SJSA1 (cell line): ENCODE results near the gene BBX. TPM values are rescaled to one million over a fixed set of nuclear protein-coding genes. Genes with fewer than 3 reads are reported as not detected.

Experiments used
- DNase-seq, 2 experiments: peaks; one replicate each; pipeline ENCODE4 v3.0.0-alpha.2; 2015 to 2020; ENCODE audit warnings: low spot score in 2 of 2, low read depth in 1 of 2
- H3K27ac ChIP-seq: fragments of 250-450 bp; sonication (Bioruptor Pico); 2 replicates; pipeline ENCODE4 v1.5.1; 2020; ENCODE audit warnings: mild to moderate bottlenecking, moderate library complexity
- H3K27me3 ChIP-seq: fragments of 250-450 bp; sonication (Bioruptor Pico); replicated peaks from 2 replicates; pipeline ENCODE4 v1.5.1; 2020; ENCODE audit warnings: mild to moderate bottlenecking, moderate library complexity
- H3K36me3 ChIP-seq: fragments of 250-450 bp; sonication (Bioruptor Pico); 2 replicates; pipeline ENCODE4 v1.5.1; 2020; ENCODE audit warnings: mild to moderate bottlenecking
- H3K4me1 ChIP-seq: fragments of 250-450 bp; sonication (Bioruptor Pico); replicated peaks from 2 replicates; pipeline ENCODE4 v1.6.1; 2021; ENCODE audit warnings: mild to moderate bottlenecking
- H3K4me3 ChIP-seq: fragments of 250-450 bp; sonication (Bioruptor Pico); 2 replicates; pipeline ENCODE4 v1.5.1; 2020; ENCODE audit warnings: mild to moderate bottlenecking
- H3K9me3 ChIP-seq: fragments of 250-450 bp; sonication (Bioruptor Pico); replicated peaks from 2 replicates; pipeline ENCODE4 v1.5.1; 2020; ENCODE audit warnings: mild to moderate bottlenecking
- total RNA-seq: library from RNA; depleted of rRNA; stranded (reverse); fragments of >200 nt; shearing (Covaris generic); gene quantifications from 2 replicates; pipeline ENCODE4 v1.2.3, GENCODE V29; 2014

BBX gene
- total RNA-seq, 1 experiment from 2014 or later: 42.0 TPM

DNA sequence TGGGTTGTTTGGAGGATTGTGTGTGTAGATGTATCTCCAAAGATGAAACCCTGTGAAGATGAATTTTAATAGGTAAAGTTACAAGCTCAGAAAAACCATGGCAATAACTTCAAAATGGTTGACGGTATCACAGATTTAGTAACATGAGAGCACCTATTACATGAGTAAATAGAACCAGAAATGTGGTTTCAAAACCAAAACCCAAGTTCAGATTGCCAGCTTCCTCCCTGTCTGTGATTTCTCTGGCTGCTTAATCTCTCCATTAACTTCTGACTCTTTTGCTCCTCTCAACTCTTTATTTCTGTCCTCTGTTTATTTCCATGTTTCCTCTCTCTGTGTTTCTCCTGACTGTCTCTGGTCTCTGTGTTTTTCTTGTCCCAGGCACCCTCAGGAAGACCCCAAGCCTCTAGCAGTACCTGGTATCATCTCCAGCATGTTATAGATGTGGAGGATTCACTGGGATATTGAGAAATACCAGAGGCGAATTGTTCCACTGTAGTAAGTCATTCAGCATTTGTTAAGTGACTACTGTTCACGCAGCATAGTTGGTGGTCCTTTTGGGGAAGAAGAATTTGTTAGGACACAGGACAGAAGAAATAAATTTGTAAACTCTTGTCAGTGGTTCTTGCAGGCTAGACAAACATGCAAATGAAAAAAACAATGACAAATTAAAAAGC, 138.8 kb downstream of the BBX start:
- Histone ChIP-seq H3K27me3 (no peaks in the 10 kb centered on the region), H3K27ac (peak overlapping the region; percentile 83), H3K4me3 (no peak overlapping the region), H3K4me1 (peaks cover 63% of the 10 kb centered on the region), H3K36me3 (no peaks in the 10 kb centered on the region), H3K9me3 (no peaks in the 10 kb centered on the region)
- peak; percentile 51 to 82 for DNase-seq

- peak in 1 of 2 experiments; percentile 51 for DNase-seq
- Histone ChIP-seq H3K27me3 (no peaks in the 10 kb centered on the region), H3K4me3 (peak overlapping the region; percentile 16), H3K36me3 (no peaks in the 10 kb centered on the region), H3K4me1 (peaks cover 63% of the 10 kb centered on the region), H3K27ac (peak overlapping the region; percentile 83), H3K9me3 (no peaks in the 10 kb centered on the region)
Observed at GRCh38 chr3:107662124-107662507, 139.4 kb downstream of the BBX start.

GRCh38 chr3:107662586-107662985, 139.8 kb downstream of the BBX start:
- Histone ChIP-seq H3K4me3 (peak overlapping the region; percentile 16), H3K36me3 (no peaks in the 10 kb centered on the region), H3K27me3 (no peaks in the 10 kb centered on the region), H3K4me1 (peaks cover 62% of the 10 kb centered on the region), H3K9me3 (no peaks in the 10 kb centered on the region), H3K27ac (peak overlapping the region; percentile 83)
- no peak for DNase-seq

DNA sequence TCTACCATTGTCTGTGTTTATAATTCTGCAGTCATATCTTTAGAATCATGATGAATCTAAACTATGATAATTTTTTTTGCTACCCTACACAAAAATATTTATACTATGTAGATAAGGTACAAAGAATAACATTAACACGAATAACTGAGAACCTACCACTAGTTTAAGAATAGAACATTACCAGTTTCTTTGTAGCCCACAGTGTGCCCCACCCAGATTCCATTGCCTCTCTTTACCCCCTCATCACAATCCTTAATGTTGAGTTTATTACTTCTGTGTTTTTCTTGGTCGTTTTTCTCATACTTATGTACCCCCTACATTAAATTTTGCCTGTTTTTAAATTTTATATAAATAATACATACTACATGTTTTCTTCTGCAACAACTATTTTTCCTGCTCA, 140.5 kb downstream of the BBX start:
- peak in 1 of 2 experiments; percentile 27 for DNase-seq
- Histone ChIP-seq H3K36me3 (no peaks in the 10 kb centered on the region), H3K9me3 (no peaks in the 10 kb centered on the region), H3K27ac (peak overlapping the region; percentile 83), H3K4me3 (no peak overlapping the region), H3K27me3 (no peaks in the 10 kb centered on the region), H3K4me1 (peaks cover 55% of the 10 kb centered on the region)

GRCh38 chr3:107664614-107665013, 141.9 kb downstream of the BBX start:
- no peaks in the 10 kb centered on the region for H3K27me3 ChIP-seq
- no peak for DNase-seq
- H3K27ac ChIP-seq: peak overlapping the region; percentile 83; the same call in 1 of the 2 replicates
- no peak overlapping the region for H3K4me3 ChIP-seq
- H3K9me3 ChIP-seq: no peaks in the 10 kb centered on the region
- peaks cover 47% of the 10 kb centered on the region for H3K4me1 ChIP-seq
- H3K36me3 ChIP-seq: no peaks in the 10 kb centered on the region

GRCh38 chr3:107665351-107665750, 142.6 kb downstream of the BBX start:
- Histone ChIP-seq H3K27me3 (no peaks in the 10 kb centered on the region), H3K27ac (no peak overlapping the region), H3K9me3 (no peaks in the 10 kb centered on the region), H3K36me3 (no peaks in the 10 kb centered on the region), H3K4me3 (no peak overlapping the region), H3K4me1 (peaks cover 43% of the 10 kb centered on the region)
- DNase-seq: no peak

DNA sequence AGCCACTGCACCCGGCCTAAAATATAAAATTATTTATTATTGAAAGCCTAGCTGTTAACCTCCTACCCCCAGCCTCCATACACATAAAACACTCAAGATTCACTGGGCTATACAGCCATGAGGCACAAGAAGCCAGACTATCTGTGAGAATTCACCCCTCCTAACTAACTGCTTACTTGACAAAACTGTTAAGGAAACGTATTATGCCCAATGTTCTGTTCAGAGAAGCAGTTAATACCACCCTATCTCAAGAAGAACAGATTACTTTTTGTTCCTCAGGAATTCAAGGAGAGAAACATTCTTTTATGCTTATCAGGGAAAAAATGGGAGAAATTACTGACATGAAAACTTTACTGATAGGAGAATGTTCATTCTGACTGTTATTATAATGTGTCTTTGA, 144.1 kb downstream of the BBX start:
- Histone ChIP-seq H3K9me3 (no peaks in the 10 kb centered on the region), H3K4me3 (no peak overlapping the region), H3K27me3 (no peaks in the 10 kb centered on the region), H3K27ac (no peak overlapping the region), H3K36me3 (no peaks in the 10 kb centered on the region), H3K4me1 (peaks cover 28% of the 10 kb centered on the region)
- DNase-seq: no peak

GRCh38 chr3:107668416-107668815, 145.7 kb downstream of the BBX start:
- no peak overlapping the region for H3K27ac ChIP-seq
- no peaks in the 10 kb centered on the region for H3K9me3 ChIP-seq
- H3K27me3 ChIP-seq: no peaks in the 10 kb centered on the region
- H3K36me3 ChIP-seq: no peaks in the 10 kb centered on the region
- no peak for DNase-seq
- H3K4me1 ChIP-seq: peaks cover 17% of the 10 kb centered on the region
- no peak overlapping the region for H3K4me3 ChIP-seq

DNA sequence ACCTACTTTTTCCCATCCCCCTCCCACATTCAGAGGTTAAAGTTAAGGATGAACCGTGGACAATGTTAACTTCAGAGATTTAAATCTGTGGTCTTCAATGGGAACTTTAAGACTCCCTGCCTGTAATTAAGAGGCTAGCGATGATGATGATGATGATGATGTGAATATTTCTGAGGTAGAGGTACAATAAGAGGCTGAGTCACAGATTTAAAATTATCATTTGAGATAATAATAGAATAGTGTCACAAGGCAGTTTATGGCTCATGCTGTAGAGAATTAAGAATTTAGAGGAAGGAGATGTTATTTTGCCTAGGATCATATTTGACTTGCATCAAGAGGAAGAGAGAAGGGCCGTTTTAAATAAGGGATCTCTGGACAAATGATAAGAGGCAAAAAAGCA, 146.2 kb downstream of the BBX start:
- Histone ChIP-seq H3K4me1 (peaks cover 14% of the 10 kb centered on the region), H3K9me3 (no peaks in the 10 kb centered on the region), H3K27me3 (no peaks in the 10 kb centered on the region), H3K36me3 (no peaks in the 10 kb centered on the region), H3K27ac (no peak overlapping the region), H3K4me3 (no peak overlapping the region)
- DNase-seq: no peak

DNA sequence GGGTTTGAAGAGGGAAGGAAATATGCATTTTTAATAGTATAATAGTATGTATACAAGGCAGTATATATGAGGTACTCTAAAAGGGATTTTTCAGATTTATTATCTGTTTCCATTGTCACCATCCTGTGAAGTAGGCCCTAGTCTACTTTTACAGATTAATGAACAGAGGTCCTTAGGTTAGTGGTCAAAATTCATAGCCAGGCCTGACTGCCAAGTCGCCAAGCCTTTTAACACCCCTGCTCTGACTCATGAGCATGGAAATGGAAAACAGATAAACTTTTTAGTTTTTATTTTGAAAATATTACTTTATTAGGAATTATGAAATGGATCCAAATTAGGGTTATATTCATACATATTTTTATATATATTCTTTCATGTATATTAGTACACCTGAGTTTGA, 146.9 kb downstream of the BBX start:
- no peaks in the 10 kb centered on the region for H3K36me3 ChIP-seq
- H3K4me3 ChIP-seq: no peak overlapping the region
- peaks cover 7% of the 10 kb centered on the region for H3K4me1 ChIP-seq
- H3K27ac ChIP-seq: no peak overlapping the region
- H3K27me3 ChIP-seq: no peaks in the 10 kb centered on the region
- no peaks in the 10 kb centered on the region for H3K9me3 ChIP-seq
- no peak for DNase-seq

GRCh38 chr3:107670986-107671385, 148.2 kb downstream of the BBX start:
- DNase-seq: no peak
- Histone ChIP-seq H3K4me1 (no peaks in the 10 kb centered on the region), H3K36me3 (no peaks in the 10 kb centered on the region), H3K27ac (no peak overlapping the region), H3K9me3 (no peaks in the 10 kb centered on the region), H3K27me3 (no peaks in the 10 kb centered on the region), H3K4me3 (no peak overlapping the region)

GRCh38 chr3:107674371-107674770, 151.6 kb downstream of the BBX start:
- H3K36me3 ChIP-seq: no peaks in the 10 kb centered on the region
- no peak for DNase-seq
- H3K27me3 ChIP-seq: no peaks in the 10 kb centered on the region
- no peak overlapping the region for H3K27ac ChIP-seq
- H3K9me3 ChIP-seq: no peaks in the 10 kb centered on the region
- H3K4me3 ChIP-seq: no peak overlapping the region
- H3K4me1 ChIP-seq: no peaks in the 10 kb centered on the region

GRCh38 chr3:107675233-107675900, 152.6 kb downstream of the BBX start:
- H3K27me3 ChIP-seq: no peaks in the 10 kb centered on the region
- no peak overlapping the region for H3K4me3 ChIP-seq
- H3K4me1 ChIP-seq: peaks cover 4% of the 10 kb centered on the region
- no peak overlapping the region for H3K27ac ChIP-seq
- DNase-seq: no peak
- H3K36me3 ChIP-seq: no peaks in the 10 kb centered on the region
- no peaks in the 10 kb centered on the region for H3K9me3 ChIP-seq

GRCh38 chr3:107676469-107677309, 153.9 kb downstream of the BBX start:
- no peak for DNase-seq
- no peak overlapping the region for H3K4me3 ChIP-seq
- H3K9me3 ChIP-seq: no peaks in the 10 kb centered on the region
- no peaks in the 10 kb centered on the region for H3K27me3 ChIP-seq
- no peaks in the 10 kb centered on the region for H3K36me3 ChIP-seq
- H3K27ac ChIP-seq: no peak overlapping the region
- H3K4me1 ChIP-seq: peaks cover 9% of the 10 kb centered on the region
